DMS153 (cell line): ENCODE measurements around the gene FAM107B.
"Not testable (repeated sequence)": the region's sequence is repeated elsewhere in the genome, so short reads cannot be mapped to it uniquely, and the experiment has no call there.

Source experiments
- DNase-seq: peaks from one replicate; lab custom pipeline; 2025; lab: John Stamatoyannopoulos, UW

The FAM107B gene

GRCh38 chr10:14601326-14601725 lies 173.4 kb downstream of the FAM107B start:
- no peak for DNase-seq

- DNase-seq: no peak
These were observed 174.6 kb downstream of the FAM107B start for GRCh38 chr10:14600065-14600464.

GRCh38 chr10:14598809-14599764 lies 175.6 kb downstream of the FAM107B start:
- DNase-seq: no peak

GRCh38 chr10:14595526-14596182 lies 179.0 kb downstream of the FAM107B start:
- no peak for DNase-seq

GRCh38 chr10:14594878-14595525 lies 179.7 kb downstream of the FAM107B start:
- no peak for DNase-seq

GRCh38 chr10:14593806-14594205 lies 180.9 kb downstream of the FAM107B start:
- no peak for DNase-seq

- DNase-seq: no peak
These were observed 182.1 kb downstream of the FAM107B start for GRCh38 chr10:14592566-14592965.

GRCh38 chr10:14592026-14592425 lies 182.7 kb downstream of the FAM107B start:
- no peak for DNase-seq

- DNase-seq: not testable (repeated sequence)
These were observed 185.8 kb downstream of the FAM107B start for GRCh38 chr10:14588938-14589294.

- DNase-seq: no peak
These were observed 186.4 kb downstream of the FAM107B start for GRCh38 chr10:14588084-14588937.

- no peak for DNase-seq
These were observed 187.1 kb downstream of the FAM107B start for GRCh38 chr10:14587540-14588083.

GRCh38 chr10:14586901-14587300 lies 187.8 kb downstream of the FAM107B start:
- DNase-seq: no peak

GRCh38 chr10:14585287-14586193 lies 189.2 kb downstream of the FAM107B start:
- DNase-seq: no peak

GRCh38 chr10:14584661-14585060 lies 190.0 kb downstream of the FAM107B start:
- DNase-seq: no peak

GRCh38 chr10:14583967-14584366 lies 190.7 kb downstream of the FAM107B start:
- no peak for DNase-seq

- DNase-seq: no peak
These were observed 191.4 kb downstream of the FAM107B start for GRCh38 chr10:14583252-14583651.

GRCh38 chr10:14581553-14582321 lies 193.0 kb downstream of the FAM107B start:
- DNase-seq: no peak

- no peak for DNase-seq
These were observed 193.9 kb downstream of the FAM107B start for GRCh38 chr10:14580671-14581332.

- no peak for DNase-seq
These were observed 195.3 kb downstream of the FAM107B start for GRCh38 chr10:14579405-14579804.
